CD4-positive, alpha-beta memory T cell (primary cell): ENCODE results near the gene PTGER1. TPM values are rescaled to one million over a fixed set of nuclear protein-coding genes. Genes with fewer than 3 reads are reported as not detected.

Source experiments
- CTCF ChIA-PET: fragments of 350-600 bp; sonication (Branson Sonifier 250); formaldehyde crosslinking; loops from one replicate; lab custom pipeline; 2021; ENCODE audit warnings: inconsistent platforms; ENCODE audit not compliant: partially characterized antibody; lab: Charles Lee
- POLR2A ChIA-PET: fragments of 350-600 bp; sonication (Branson Sonifier 250); formaldehyde crosslinking; loops from one replicate; lab custom pipeline; 2021; ENCODE audit not compliant: partially characterized antibody; lab: Charles Lee
- DNase-seq, 5 donors: peaks; one replicate each; pipeline versions ENCODE4 v3.0.0 to v3.0.0-alpha.2; 2020 to 2022; ENCODE audit warnings: mixed read lengths in 1 of 5
- H3K27ac ChIP-seq: one replicate; pipeline ENCODE4 v1.7.0; 2013; ENCODE audit warnings: low read depth, low read length
- H3K27me3 ChIP-seq: 2 replicates; pipeline ENCODE4 v1.7.0; 2013; ENCODE audit warnings: mild to moderate bottlenecking, low read length, moderate library complexity; ENCODE audit not compliant: insufficient read depth
- H3K36me3 ChIP-seq: 2 replicates; pipeline ENCODE4 v1.7.0; 2013; ENCODE audit warnings: mild to moderate bottlenecking, low read length, moderate library complexity; ENCODE audit not compliant: insufficient read depth
- H3K4me1 ChIP-seq: 2 replicates; pipeline ENCODE4 v1.7.0; 2013; ENCODE audit warnings: mild to moderate bottlenecking, low read length, moderate library complexity; ENCODE audit not compliant: insufficient read depth
- H3K4me3 ChIP-seq, 2 donors: one replicate each; pipeline ENCODE4 v1.7.0; 2013; ENCODE audit warnings: low read length in 2 of 2, mild to moderate bottlenecking in 1 of 2
- H3K9me3 ChIP-seq, 2 donors: one replicate each; pipeline ENCODE4 v1.7.0; 2013; ENCODE audit warnings: low read length in 2 of 2, control low read depth in 1 of 2; ENCODE audit not compliant: control insufficient read depth in 1 of 2
- H3K27ac Mint-ChIP-seq, 7 donors: one replicate each; pipeline ENCODE4 v1.8.0; 2020 to 2021; ENCODE audit warnings: mixed read lengths in 7 of 7, mild to moderate bottlenecking in 6 of 7, inconsistent platforms in 3 of 7, moderate library complexity in 3 of 7
- H3K27me3 Mint-ChIP-seq, 2 donors: one replicate each; pipeline ENCODE4 v1.8.0; 2020 to 2021; ENCODE audit warnings: mixed read lengths in 2 of 2
- H3K36me3 Mint-ChIP-seq, 2 donors: one replicate each; pipeline ENCODE4 v1.8.0; 2020 to 2021; ENCODE audit warnings: mixed read lengths in 2 of 2, inconsistent platforms in 1 of 2, mild to moderate bottlenecking in 1 of 2
- H3K4me1 Mint-ChIP-seq, 4 donors: one replicate each; pipeline ENCODE4 v1.8.0; 2020 to 2021; ENCODE audit warnings: mixed read lengths in 4 of 4, mild to moderate bottlenecking in 1 of 4
- H3K4me3 Mint-ChIP-seq, 8 donors: one replicate each; pipeline ENCODE4 v1.8.0; 2020 to 2021; ENCODE audit warnings: mixed read lengths in 8 of 8, mild to moderate bottlenecking in 7 of 8, moderate library complexity in 6 of 8, inconsistent platforms in 3 of 8
- H3K9me3 Mint-ChIP-seq, 8 donors: one replicate each; pipeline ENCODE4 v1.8.0; 2020 to 2021; ENCODE audit warnings: mixed read lengths in 8 of 8, mild to moderate bottlenecking in 5 of 8, inconsistent platforms in 3 of 8, moderate library complexity in 1 of 8
- intact Hi-C: fragments of 100-400 bp; cut with micrococcal nuclease; formaldehyde crosslinking; loops from one replicate; pipeline ENCODE4 v1.15.1; 2023
- polyA plus RNA-seq, 2 donors: library from polyadenylated mRNA; unstranded; fragments of 300-500 nt; fragmentation: Illumina TruSeq; gene quantifications; one replicate each; pipeline ENCODE4 v1.2.3, GENCODE V29; 2021
- total RNA-seq, 2 experiments: library from RNA; stranded (reverse); gene quantifications; one replicate each; pipeline ENCODE4 v1.2.3, GENCODE V29; 2021

Gene PTGER1
- total and polyA plus RNA-seq, 4 experiments from 2014 or later: not detected

- Mint-ChIP-seq H3K36me3 (peaks cover 30 to 50% of the 10 kb centered on the region in 2 donors), H3K27ac (peak overlapping the region; percentile 84 to 96 (median 95)), H3K4me3 (peak overlapping the region; percentile 91 to 99 (median 96))
Measured at GRCh38 chr19:14517446-14517839, 42.3 kb upstream of the PTGER1 start.

GRCh38 chr19:14516746-14517438 is 41.7 kb upstream of the PTGER1 start:
- Histone ChIP-seq H3K4me1 (peaks cover 59% of the 10 kb centered on the region), H3K9me3 (no peaks in the 10 kb centered on the region), H3K27ac (peak overlapping the region; percentile 94), H3K36me3 (peaks cover 36% of the 10 kb centered on the region), H3K4me3 (peak overlapping the region; percentile 62 to 99), H3K27me3 (no peaks in the 10 kb centered on the region)
- Mint-ChIP-seq H3K9me3 (peaks cover 0 to 6% (median 0%) of the 10 kb centered on the region in 8 donors), H3K27ac (peak overlapping the region; percentile 84 to 96 (median 95)), H3K4me1 (peaks cover 36 to 74% (median 53%) of the 10 kb centered on the region in 4 donors), H3K4me3 (peak overlapping the region; percentile 89 to 98 (median 96)), H3K36me3 (peaks cover 30 to 50% of the 10 kb centered on the region in 2 donors), H3K27me3 (no peaks in the 10 kb centered on the region)
- DNase-seq: peak in 3 of 5 donors; percentile 41 to 50 (median 43)
- CTCF ChIA-PET: interaction anchor here (0.6 to 3.8 kb wide), 4 partner anchors 11 to 36 kb away, joined by 3 to 66 read pairs (median 6); no protein-coding TSS in a partner anchor
- POLR2A ChIA-PET: interaction anchor here (0.8 to 28.2 kb wide), 14 partner anchors 9 to 436 kb away, joined by 3 to 1220 read pairs (median 10); partner anchors contain the start of genes ADGRE5, DDX39A, DNAJB1 and GIPC1
- intact Hi-C loops: loop anchor here (5.0 kb wide), 2 partner anchors 135 to 170 kb away; partner anchors contain the start of gene ADGRE5

More at GRCh38 chr19:14517446-14517839, 42.3 kb upstream of the PTGER1 start:
- Histone ChIP-seq H3K4me1 (peaks cover 64% of the 10 kb centered on the region), H3K9me3 (no peaks in the 10 kb centered on the region), H3K4me3 (peak overlapping the region; percentile 62 to 99), H3K27me3 (no peaks in the 10 kb centered on the region), H3K36me3 (peaks cover 36% of the 10 kb centered on the region), H3K27ac (peak overlapping the region; percentile 94)
- H3K27me3 Mint-ChIP-seq: no peaks in the 10 kb centered on the region
- H3K9me3 Mint-ChIP-seq: peaks cover 0 to 6% (median 0%) of the 10 kb centered on the region in 8 donors
- DNase-seq: no peak
- H3K4me1 Mint-ChIP-seq: peaks cover 41 to 79% (median 57%) of the 10 kb centered on the region in 4 donors
- intact Hi-C loops: loop anchor here (5.0 kb wide), 2 partner anchors 135 to 170 kb away; partner anchors contain the start of gene ADGRE5
- ChIA-PET CTCF (interaction anchor here (1.5 to 3.8 kb wide), 3 partner anchors 11 to 37 kb away, joined by 3 to 66 read pairs (median 8); no protein-coding TSS in a partner anchor), POLR2A (interaction anchor here (0.8 to 28.2 kb wide), 19 partner anchors 8 to 436 kb away, joined by 3 to 1220 read pairs (median 7); partner anchors contain the start of genes ADGRE5, ASF1B, DDX39A and DNAJB1)

GRCh38 chr19:14516048-14516534 is 40.9 kb upstream of the PTGER1 start:
- peak overlapping the region; percentile 89 to 98 (median 96) for H3K4me3 Mint-ChIP-seq
- peaks cover 30 to 50% of the 10 kb centered on the region in 2 donors for H3K36me3 Mint-ChIP-seq
- H3K4me1 Mint-ChIP-seq: peaks cover 35 to 70% (median 51%) of the 10 kb centered on the region in 4 donors
- peaks cover 0 to 6% (median 0%) of the 10 kb centered on the region in 8 donors for H3K9me3 Mint-ChIP-seq
- peak overlapping the region; percentile 84 to 96 (median 95) for H3K27ac Mint-ChIP-seq
- intact Hi-C loops: loop anchor here (5.0 kb wide), 2 partner anchors 134 to 171 kb away; partner anchors contain the start of gene ADGRE5
- POLR2A ChIA-PET: interaction anchor here (1.0 to 28.2 kb wide), 6 partner anchors 9 to 435 kb away, joined by 4 to 1220 read pairs (median 28); partner anchors contain the start of genes ADGRE5, DNAJB1, GIPC1 and TECR
- Histone ChIP-seq H3K36me3 (peaks cover 36% of the 10 kb centered on the region), H3K4me3 (peak overlapping the region; percentile 62 to 99), H3K27me3 (no peaks in the 10 kb centered on the region), H3K9me3 (no peaks in the 10 kb centered on the region), H3K4me1 (peaks cover 51% of the 10 kb centered on the region), H3K27ac (peak overlapping the region; percentile 94)
- CTCF ChIA-PET: interaction anchor here (0.6 to 3.8 kb wide), 3 partner anchors 10 to 35 kb away, joined by 3 to 66 read pairs (median 8); no protein-coding TSS in a partner anchor
- DNase-seq: no peak
- H3K27me3 Mint-ChIP-seq: no peaks in the 10 kb centered on the region

GRCh38 chr19:14515501-14516047 is 40.4 kb upstream of the PTGER1 start:
- POLR2A ChIA-PET: interaction anchor here (4.2 to 28.2 kb wide), 3 partner anchors 8 to 40 kb away, joined by 35 to 1220 read pairs (median 1220); partner anchors contain the start of genes DNAJB1, GIPC1 and TECR
- peaks cover 50% of the 10 kb centered on the region for H3K4me1 ChIP-seq
- intact Hi-C loops: loop anchor here (5.0 kb wide), 2 partner anchors 133 to 172 kb away; partner anchors contain the start of gene ADGRE5

GRCh38 chr19:14514215-14514863 is 39.2 kb upstream of the PTGER1 start:
- ChIA-PET POLR2A (interaction anchor here (1.0 to 28.2 kb wide), 5 partner anchors 7 to 377 kb away, joined by 3 to 1220 read pairs (median 5); partner anchors contain the start of genes DDX39A, DNAJB1, GIPC1 and TECR), CTCF (interaction anchor here (1.2 to 1.6 kb wide), 2 partner anchors 10 to 35 kb away, joined by 3 to 7 read pairs; no protein-coding TSS in a partner anchor)
- Histone ChIP-seq H3K9me3 (no peaks in the 10 kb centered on the region), H3K4me1 (peaks cover 40% of the 10 kb centered on the region), H3K36me3 (peaks cover 36% of the 10 kb centered on the region), H3K27me3 (no peaks in the 10 kb centered on the region), H3K27ac (peak overlapping the region; percentile 24), H3K4me3 (no peak overlapping the region)
- peak overlapping the region; percentile 65 to 96 (median 82) for H3K27ac Mint-ChIP-seq
- peaks cover 33 to 70% (median 48%) of the 10 kb centered on the region in 4 donors for H3K4me1 Mint-ChIP-seq
- peaks cover 30 to 50% of the 10 kb centered on the region in 2 donors for H3K36me3 Mint-ChIP-seq
- peaks cover 0 to 8% (median 0%) of the 10 kb centered on the region in 8 donors for H3K9me3 Mint-ChIP-seq
- peak overlapping the region; percentile 45 to 98 (median 94) for H3K4me3 Mint-ChIP-seq
- intact Hi-C loops: no loop called here
- no peak for DNase-seq
- H3K27me3 Mint-ChIP-seq: no peaks in the 10 kb centered on the region

More at GRCh38 chr19:14515501-14516047, 40.4 kb upstream of the PTGER1 start:
- no peaks in the 10 kb centered on the region for H3K9me3 ChIP-seq
- H3K27ac ChIP-seq: peak overlapping the region; percentile 94
- H3K36me3 ChIP-seq: peaks cover 36% of the 10 kb centered on the region
- peak overlapping the region; percentile 62 to 99 for H3K4me3 ChIP-seq
- Mint-ChIP-seq H3K36me3 (peaks cover 30 to 50% of the 10 kb centered on the region in 2 donors), H3K4me1 (peaks cover 36 to 75% (median 54%) of the 10 kb centered on the region in 4 donors), H3K9me3 (peaks cover 0 to 8% (median 0%) of the 10 kb centered on the region in 8 donors), H3K27me3 (no peaks in the 10 kb centered on the region), H3K27ac (peak overlapping the region; percentile 52 to 96 (median 95)), H3K4me3 (peak overlapping the region; percentile 89 to 98 (median 96))
- no peak for DNase-seq
- no peaks in the 10 kb centered on the region for H3K27me3 ChIP-seq
- CTCF ChIA-PET: interaction anchor here (2.4 to 3.8 kb wide), 2 partner anchors 10 to 35 kb away, joined by 8 to 66 read pairs; no protein-coding TSS in a partner anchor
